Activated naive CD4-positive, alpha-beta T cell treated with anti-CD3 and anti-CD28 coated beads, Interleukin-2, amount 50 U/mL, for 24 hours (primary cell): ENCODE data around the gene ARF3.

Experiments
- H3K27ac Mint-ChIP-seq: one replicate; pipeline ENCODE4 v1.8.0; 2021; ENCODE audit warnings: mild to moderate bottlenecking, mixed read lengths
- H3K27me3 Mint-ChIP-seq: one replicate; pipeline ENCODE4 v1.8.0; 2021; ENCODE audit warnings: mixed read lengths
- H3K36me3 Mint-ChIP-seq: one replicate; pipeline ENCODE4 v1.8.0; 2021; ENCODE audit warnings: mixed read lengths
- H3K4me1 Mint-ChIP-seq: one replicate; pipeline ENCODE4 v1.8.0; 2021; ENCODE audit warnings: mixed read lengths
- H3K4me3 Mint-ChIP-seq: one replicate; pipeline ENCODE4 v1.8.0; 2021; ENCODE audit warnings: mild to moderate bottlenecking, mixed read lengths
- H3K9me3 Mint-ChIP-seq: one replicate; pipeline ENCODE4 v1.8.0; 2021; ENCODE audit warnings: mixed read lengths

ARF3 gene

GRCh38 chr12:48988030-48988649 lies 30.9 kb upstream of the ARF3 start:
- H3K27ac Mint-ChIP-seq, result no peak overlapping the region
- no peaks in the 10 kb centered on the region for H3K36me3 Mint-ChIP-seq
- no peaks in the 10 kb centered on the region for H3K9me3 Mint-ChIP-seq
- peaks cover 4% of the 10 kb centered on the region for H3K4me1 Mint-ChIP-seq
- H3K27me3 Mint-ChIP-seq, result peaks cover 14% of the 10 kb centered on the region
- no peak overlapping the region for H3K4me3 Mint-ChIP-seq

GRCh38 chr12:48986720-48987291 lies 29.5 kb upstream of the ARF3 start:
- no peak overlapping the region for H3K27ac Mint-ChIP-seq
- H3K36me3 Mint-ChIP-seq, result no peaks in the 10 kb centered on the region
- no peaks in the 10 kb centered on the region for H3K9me3 Mint-ChIP-seq
- H3K4me1 Mint-ChIP-seq, result peaks cover 12% of the 10 kb centered on the region
- peaks cover 14% of the 10 kb centered on the region for H3K27me3 Mint-ChIP-seq
- H3K4me3 Mint-ChIP-seq, result no peak overlapping the region

- Mint-ChIP-seq H3K27ac (no peak overlapping the region), H3K36me3 (no peaks in the 10 kb centered on the region), H3K4me1 (peaks cover 21% of the 10 kb centered on the region), H3K9me3 (no peaks in the 10 kb centered on the region), H3K27me3 (peaks cover 16% of the 10 kb centered on the region), H3K4me3 (no peak overlapping the region)
Observed at GRCh38 chr12:48985901-48986300, 28.6 kb upstream of the ARF3 start.

GRCh38 chr12:48985475-48985897 lies 28.2 kb upstream of the ARF3 start:
- no peak overlapping the region for H3K4me3 Mint-ChIP-seq

GRCh38 chr12:48982397-48983080 lies 25.3 kb upstream of the ARF3 start:
- H3K4me3 Mint-ChIP-seq, result peak overlapping the region; percentile 87

More at GRCh38 chr12:48985475-48985897, 28.2 kb upstream of the ARF3 start:
- Mint-ChIP-seq H3K27ac (no peak overlapping the region), H3K36me3 (no peaks in the 10 kb centered on the region), H3K4me1 (peaks cover 25% of the 10 kb centered on the region), H3K27me3 (peaks cover 17% of the 10 kb centered on the region), H3K9me3 (no peaks in the 10 kb centered on the region)

GRCh38 chr12:48981757-48982157 lies 24.5 kb upstream of the ARF3 start:
- Mint-ChIP-seq H3K36me3 (no peaks in the 10 kb centered on the region), H3K27me3 (peaks cover 12% of the 10 kb centered on the region), H3K27ac (no peak overlapping the region), H3K4me3 (peak overlapping the region; percentile 87), H3K9me3 (no peaks in the 10 kb centered on the region), H3K4me1 (peaks cover 47% of the 10 kb centered on the region)

More at GRCh38 chr12:48982397-48983080, 25.3 kb upstream of the ARF3 start:
- no peaks in the 10 kb centered on the region for H3K36me3 Mint-ChIP-seq
- peaks cover 12% of the 10 kb centered on the region for H3K27me3 Mint-ChIP-seq
- H3K27ac Mint-ChIP-seq, result peak overlapping the region; percentile 71
- no peaks in the 10 kb centered on the region for H3K9me3 Mint-ChIP-seq
- peaks cover 41% of the 10 kb centered on the region for H3K4me1 Mint-ChIP-seq

GRCh38 chr12:48980953-48981756 lies 23.9 kb upstream of the ARF3 start:
- Mint-ChIP-seq H3K27ac (no peak overlapping the region), H3K4me3 (peak overlapping the region; percentile 87), H3K27me3 (peaks cover 12% of the 10 kb centered on the region), H3K4me1 (peaks cover 47% of the 10 kb centered on the region), H3K9me3 (no peaks in the 10 kb centered on the region), H3K36me3 (no peaks in the 10 kb centered on the region)

GRCh38 chr12:48980389-48980952 lies 23.2 kb upstream of the ARF3 start:
- Mint-ChIP-seq H3K4me1 (peaks cover 47% of the 10 kb centered on the region), H3K9me3 (no peaks in the 10 kb centered on the region), H3K4me3 (peak overlapping the region; percentile 87)

GRCh38 chr12:48979602-48980388 lies 22.5 kb upstream of the ARF3 start:
- H3K9me3 Mint-ChIP-seq, result no peaks in the 10 kb centered on the region
- H3K27me3 Mint-ChIP-seq, result peaks cover 14% of the 10 kb centered on the region
- H3K27ac Mint-ChIP-seq, result peak overlapping the region; percentile 41
- H3K4me1 Mint-ChIP-seq, result peaks cover 47% of the 10 kb centered on the region
- peak overlapping the region; percentile 87 for H3K4me3 Mint-ChIP-seq
- H3K36me3 Mint-ChIP-seq, result no peaks in the 10 kb centered on the region

More at GRCh38 chr12:48980389-48980952, 23.2 kb upstream of the ARF3 start:
- peak overlapping the region; percentile 79 for H3K27ac Mint-ChIP-seq
- H3K27me3 Mint-ChIP-seq, result peaks cover 12% of the 10 kb centered on the region
- no peaks in the 10 kb centered on the region for H3K36me3 Mint-ChIP-seq

GRCh38 chr12:48978741-48979601 lies 21.7 kb upstream of the ARF3 start:
- H3K36me3 Mint-ChIP-seq, result no peaks in the 10 kb centered on the region
- no peak overlapping the region for H3K27ac Mint-ChIP-seq
- no peaks in the 10 kb centered on the region for H3K9me3 Mint-ChIP-seq
- H3K4me1 Mint-ChIP-seq, result peaks cover 47% of the 10 kb centered on the region
- H3K27me3 Mint-ChIP-seq, result peaks cover 18% of the 10 kb centered on the region
- peak overlapping the region; percentile 87 for H3K4me3 Mint-ChIP-seq

- no peaks in the 10 kb centered on the region for H3K36me3 Mint-ChIP-seq
- peaks cover 47% of the 10 kb centered on the region for H3K4me1 Mint-ChIP-seq
- peaks cover 18% of the 10 kb centered on the region for H3K27me3 Mint-ChIP-seq
- peak within 1 kb of the TSS; percentile 87 for H3K27ac Mint-ChIP-seq
- H3K4me3 Mint-ChIP-seq, result peak within 1 kb of the TSS; percentile 87
- H3K9me3 Mint-ChIP-seq, result no peaks in the 10 kb centered on the region
Observed at GRCh38 chr12:48978291-48978740, 21.0 kb upstream of the ARF3 start, which contains the start of gene WNT1. WNT1 (plus strand) TSS chr12:48978322; CDS start chr12:48978651, 329 bp downstream.

GRCh38 chr12:48977290-48978281 lies 20.3 kb upstream of the ARF3 start:
- H3K9me3 Mint-ChIP-seq, result no peaks in the 10 kb centered on the region
- H3K27ac Mint-ChIP-seq, result peak overlapping the region; percentile 87
- peaks cover 48% of the 10 kb centered on the region for H3K4me1 Mint-ChIP-seq
- no peaks in the 10 kb centered on the region for H3K36me3 Mint-ChIP-seq
- H3K4me3 Mint-ChIP-seq, result peak overlapping the region; percentile 66
- H3K27me3 Mint-ChIP-seq, result peaks cover 23% of the 10 kb centered on the region
